Tibial nerve (tissue), 4 donors: ENCODE measurements around the gene GART. TPM values are rescaled to one million over a fixed set of nuclear protein-coding genes. Genes with fewer than 3 reads are reported as not detected.
A peak's percentile ranks its signal among the peaks of the same experiment; 100 is the strongest.

Source experiments
- DNase-seq, 2 donors: peaks; one replicate each; pipeline ENCODE4 v3.0.0-alpha.2; 2019; ENCODE audit warnings: low spot score in 2 of 2
- H3K27ac ChIP-seq, 4 donors: fragments of 200-600 bp; sonication (generic) in 3 of 4; one replicate each; pipeline ENCODE4 v1.5.1; 2017 to 2019; ENCODE audit warnings: mild to moderate bottlenecking in 1 of 4
- H3K27me3 ChIP-seq, 2 donors: fragments of 200-600 bp; sonication (generic) in 1 of 2; one replicate each; pipeline versions ENCODE4 v1.5.1 to v1.6.0; 2017 to 2019
- H3K36me3 ChIP-seq, 3 donors: fragments of 200-600 bp; sonication (generic); one replicate each; pipeline ENCODE4 v1.5.1; 2018 to 2019
- H3K4me1 ChIP-seq, 4 donors: fragments of 200-600 bp; sonication (generic) in 3 of 4; one replicate each; pipeline ENCODE4 v1.5.1; 2017 to 2019
- H3K4me3 ChIP-seq, 4 donors: fragments of 200-600 bp; sonication (generic) in 3 of 4; one replicate each; pipeline ENCODE4 v1.5.1; 2017 to 2019; ENCODE audit warnings: mild to moderate bottlenecking in 1 of 4, moderate library complexity in 1 of 4
- H3K9me3 ChIP-seq, 4 donors: fragments of 200-600 bp; sonication (generic) in 3 of 4; one replicate each; pipeline ENCODE4 v1.5.1; 2017 to 2019
- CTCF ChIP-seq, 5 experiments: fragments of 200-600 bp in 3 of 5; fragments of 450-650 bp in 2 of 5; sonication (generic) in 3 of 5; IDR thresholded peaks; one replicate each; pipeline ENCODE4 v1.5.1; 2016 to 2019; ENCODE audit warnings: antibody characterized with exemption in 5 of 5, mild to moderate bottlenecking in 3 of 5, moderate library complexity in 2 of 5
- EP300 ChIP-seq, 2 donors: sonication (generic); formaldehyde crosslinking; IDR thresholded peaks; one replicate each; pipeline ENCODE4 v1.6.1; 2017; ENCODE audit warnings: antibody characterized with exemption in 2 of 2, mild to moderate bottlenecking in 1 of 2
- POLR2A ChIP-seq, 2 donors: fragments of 450-650 bp; IDR thresholded peaks; one replicate each; pipeline ENCODE4 v1.6.1; 2017; ENCODE audit warnings: antibody characterized with exemption in 2 of 2, mild to moderate bottlenecking in 2 of 2, moderate library complexity in 2 of 2
- WGBS, 2 donors: methylation state at CpG; one replicate each; pipeline ENCODE4 v1.1.5; 2018; 5-methylcytosine and 5-hydroxymethylcytosine counted together
- total RNA-seq, 4 donors: library from RNA; depleted of rRNA; stranded (reverse); fragments of >200 nt; gene quantifications; one replicate each; pipeline ENCODE4 v1.1.0, GENCODE V29; 2016

The GART gene
- 100 to 1,000 TPM in 2 of 4 donors, 10 to 100 TPM in 2; 73.5 to 141 (median 106) TPM for total RNA-seq

GRCh38 chr21:33541756-33542639 lies at the start of gene GART:
Gene GART, minus strand, starts transcription at chr21:33542117. Its CDS starts 2,802 bp downstream, at chr21:33539315.
- Histone ChIP-seq H3K27ac (peak within 1 kb of the TSS; percentile 96 to 100 (median 98)), H3K9me3 (no peaks in the 10 kb centered on the region), H3K36me3 (peaks cover 0 to 32% (median 0%) of the 10 kb centered on the region in 3 donors), H3K27me3 (no peaks in the 10 kb centered on the region), H3K4me3 (peak within 1 kb of the TSS; percentile 70 to 77 (median 76)), H3K4me1 (peaks cover 0 to 49% (median 23%) of the 10 kb centered on the region in 4 donors)
- DNase-seq = peak; percentile 74
- 0% methylated on average over 45 to 50 of the region's 56 CpGs for WGBS, 2 donors
- peak; percentile 55 to 83 for TF ChIP-seq EP300 (IDR thresholded peaks at IDR 0.05)
- TF ChIP-seq CTCF (IDR thresholded peaks at IDR 0.05) = peak in 1 of 5 experiments; percentile 14
- peak; percentile 51 to 78 for TF ChIP-seq POLR2A (IDR thresholded peaks at IDR 0.05)

GRCh38 chr21:33588485-33589335 lies 46.8 kb upstream of the GART start, which contains the start of gene DONSON:
Gene DONSON, minus strand, starts transcription at chr21:33588684. Its CDS starts 43 bp downstream, at chr21:33588641.
- Histone ChIP-seq H3K27ac (peak within 1 kb of the TSS; percentile 79 to 92 (median 85)), H3K4me1 (peaks cover 0 to 18% (median 3%) of the 10 kb centered on the region in 4 donors), H3K4me3 (peak within 1 kb of the TSS; percentile 74 to 85 (median 79)), H3K36me3 (peaks cover 0 to 8% (median 0%) of the 10 kb centered on the region in 3 donors), H3K9me3 (no peaks in the 10 kb centered on the region), H3K27me3 (no peaks in the 10 kb centered on the region)
- TF ChIP-seq EP300 (IDR thresholded peaks at IDR 0.05) (peak in 1 of 2 donors; percentile 74), POLR2A (IDR thresholded peaks at IDR 0.05) (peak in 1 of 2 donors; percentile 53), CTCF (IDR thresholded peaks at IDR 0.05) (peak in 2 of 5 experiments; percentile 29 to 41)
- 0% methylated on average over 19 to 21 of the region's 78 CpGs for WGBS, 2 donors
- DNase-seq = peak; percentile 59 to 68

GRCh38 chr21:33587792-33588484 lies 46.0 kb upstream of the GART start:
- Histone ChIP-seq H3K27ac (peak overlapping the region; percentile 79 to 92 (median 85)), H3K4me3 (peak overlapping the region; percentile 74 to 85 (median 79)), H3K4me1 (peaks cover 0 to 18% (median 3%) of the 10 kb centered on the region in 4 donors), H3K36me3 (peaks cover 0 to 4% (median 0%) of the 10 kb centered on the region in 3 donors), H3K9me3 (no peaks in the 10 kb centered on the region), H3K27me3 (no peaks in the 10 kb centered on the region)
- WGBS, 2 donors = 1 to 2% methylated on average over 26 to 31 of the region's 57 CpGs
- TF ChIP-seq CTCF (IDR thresholded peaks at IDR 0.05) (peak in 1 of 5 experiments; percentile 17), EP300 (IDR thresholded peaks at IDR 0.05) (no peak), POLR2A (IDR thresholded peaks at IDR 0.05) (no peak)
- peak in 1 of 2 donors; percentile 13 for DNase-seq

GRCh38 chr21:33586927-33587326 lies 45.0 kb upstream of the GART start:
- no peaks in the 10 kb centered on the region for H3K9me3 ChIP-seq
- peaks cover 0 to 7% (median 0%) of the 10 kb centered on the region in 3 donors for H3K36me3 ChIP-seq
- no peak for DNase-seq
- no peak overlapping the region for H3K27ac ChIP-seq
- 71 to 75% methylated on average over 6 of the region's 6 CpGs for WGBS, 2 donors
- no peak overlapping the region for H3K4me3 ChIP-seq
- TF ChIP-seq EP300 (IDR thresholded peaks at IDR 0.05) = no peak
- no peak for TF ChIP-seq CTCF (IDR thresholded peaks at IDR 0.05)
- TF ChIP-seq POLR2A (IDR thresholded peaks at IDR 0.05) = no peak
- no peaks in the 10 kb centered on the region for H3K27me3 ChIP-seq
- H3K4me1 ChIP-seq = peaks cover 0 to 18% (median 3%) of the 10 kb centered on the region in 4 donors
